Hepatocyte (in vitro differentiated cells): Measurements from ENCODE around the gene CASKIN1.

Source experiments
- EZH2phosphoT487 ChIP-seq: fragments of 200-600 bp; sonication (generic); IDR thresholded peaks from one replicate; pipeline ENCODE4 v1.6.1; 2018; ENCODE audit warnings: antibody characterized with exemption, mild to moderate bottlenecking, low read depth, moderate library complexity; ENCODE audit not compliant: unreplicated experiment, severe bottlenecking
- TF ChIP-seq, protein P1 (sequence below): fragments of 200-600 bp; sonication (generic); IDR thresholded peaks from 2 replicates; pipeline ENCODE4 v1.5.1; 2016; ENCODE audit warnings: antibody characterized with exemption, mild to moderate bottlenecking; ENCODE audit not compliant: poor library complexity

DNA sequence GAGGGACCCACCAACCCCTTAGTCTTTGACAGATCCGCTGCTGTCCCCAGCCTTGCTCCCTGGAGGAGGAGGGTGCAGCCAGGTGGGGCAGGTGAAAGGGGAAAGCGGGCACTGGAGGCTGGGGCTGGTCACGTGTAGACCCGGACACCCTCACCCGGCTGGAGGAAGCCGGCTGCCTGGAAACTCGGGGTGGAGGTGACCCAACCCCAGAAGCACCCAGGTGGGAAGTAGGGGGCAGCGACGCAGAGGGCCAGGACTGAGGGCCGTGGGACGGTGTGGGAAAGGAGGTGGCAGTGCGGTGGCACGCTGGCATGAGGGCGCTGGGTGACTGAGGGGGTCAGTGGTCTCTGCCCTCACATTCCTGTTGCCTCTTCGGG lies 38.2 kb downstream of the CASKIN1 start:
- TF ChIP-seq, protein P1, sequence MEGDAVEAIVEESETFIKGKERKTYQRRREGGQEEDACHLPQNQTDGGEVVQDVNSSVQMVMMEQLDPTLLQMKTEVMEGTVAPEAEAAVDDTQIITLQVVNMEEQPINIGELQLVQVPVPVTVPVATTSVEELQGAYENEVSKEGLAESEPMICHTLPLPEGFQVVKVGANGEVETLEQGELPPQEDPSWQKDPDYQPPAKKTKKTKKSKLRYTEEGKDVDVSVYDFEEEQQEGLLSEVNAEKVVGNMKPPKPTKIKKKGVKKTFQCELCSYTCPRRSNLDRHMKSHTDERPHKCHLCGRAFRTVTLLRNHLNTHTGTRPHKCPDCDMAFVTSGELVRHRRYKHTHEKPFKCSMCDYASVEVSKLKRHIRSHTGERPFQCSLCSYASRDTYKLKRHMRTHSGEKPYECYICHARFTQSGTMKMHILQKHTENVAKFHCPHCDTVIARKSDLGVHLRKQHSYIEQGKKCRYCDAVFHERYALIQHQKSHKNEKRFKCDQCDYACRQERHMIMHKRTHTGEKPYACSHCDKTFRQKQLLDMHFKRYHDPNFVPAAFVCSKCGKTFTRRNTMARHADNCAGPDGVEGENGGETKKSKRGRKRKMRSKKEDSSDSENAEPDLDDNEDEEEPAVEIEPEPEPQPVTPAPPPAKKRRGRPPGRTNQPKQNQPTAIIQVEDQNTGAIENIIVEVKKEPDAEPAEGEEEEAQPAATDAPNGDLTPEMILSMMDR = no peak
- TF ChIP-seq EZH2phosphoT487 = no peak
